Measurements from ENCODE around the gene AMER1. TPM values are rescaled to one million over a fixed set of nuclear protein-coding genes. Genes with fewer than 3 reads are reported as not detected.

The AMER1 gene
- total RNA-seq, 2 donors from 2014 or later, result 3.1 to 5.4 TPM

DNA sequence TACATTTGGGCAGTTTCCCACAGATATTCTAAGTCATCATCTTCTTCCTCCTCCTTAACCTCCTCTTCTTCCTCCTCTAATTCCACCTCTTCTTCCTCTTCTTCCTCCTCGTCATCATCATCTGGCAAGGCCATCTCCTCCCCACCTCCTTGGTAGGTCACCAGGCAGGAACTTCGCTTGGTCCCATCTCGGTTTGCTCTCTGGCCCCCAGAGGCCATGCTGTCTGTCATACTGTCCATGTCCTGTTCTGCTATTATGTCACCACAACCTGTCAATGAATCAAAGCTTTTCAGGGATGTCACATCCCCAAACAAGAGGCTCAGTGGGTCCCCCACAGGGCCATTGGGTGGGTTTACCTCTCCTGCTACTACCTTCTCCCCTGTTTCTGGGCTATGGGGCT is 13.5 kb downstream of the AMER1 start:
- no peaks in the 10 kb centered on the region for H3K36me3 ChIP-seq
- no peaks in the 10 kb centered on the region for H3K4me1 ChIP-seq (replicated peaks)
- DNase-seq (ENCODE audit: low spot score), result no peak
- no peak overlapping the region for H3K27ac ChIP-seq
- TF ChIP-seq POLR2A (IDR thresholded peaks at IDR 0.05) (no peak), POLR2AphosphoS5 (IDR thresholded peaks at IDR 0.05) (no peak)
- TF ChIP-seq, protein P1, sequence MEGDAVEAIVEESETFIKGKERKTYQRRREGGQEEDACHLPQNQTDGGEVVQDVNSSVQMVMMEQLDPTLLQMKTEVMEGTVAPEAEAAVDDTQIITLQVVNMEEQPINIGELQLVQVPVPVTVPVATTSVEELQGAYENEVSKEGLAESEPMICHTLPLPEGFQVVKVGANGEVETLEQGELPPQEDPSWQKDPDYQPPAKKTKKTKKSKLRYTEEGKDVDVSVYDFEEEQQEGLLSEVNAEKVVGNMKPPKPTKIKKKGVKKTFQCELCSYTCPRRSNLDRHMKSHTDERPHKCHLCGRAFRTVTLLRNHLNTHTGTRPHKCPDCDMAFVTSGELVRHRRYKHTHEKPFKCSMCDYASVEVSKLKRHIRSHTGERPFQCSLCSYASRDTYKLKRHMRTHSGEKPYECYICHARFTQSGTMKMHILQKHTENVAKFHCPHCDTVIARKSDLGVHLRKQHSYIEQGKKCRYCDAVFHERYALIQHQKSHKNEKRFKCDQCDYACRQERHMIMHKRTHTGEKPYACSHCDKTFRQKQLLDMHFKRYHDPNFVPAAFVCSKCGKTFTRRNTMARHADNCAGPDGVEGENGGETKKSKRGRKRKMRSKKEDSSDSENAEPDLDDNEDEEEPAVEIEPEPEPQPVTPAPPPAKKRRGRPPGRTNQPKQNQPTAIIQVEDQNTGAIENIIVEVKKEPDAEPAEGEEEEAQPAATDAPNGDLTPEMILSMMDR (IDR thresholded peaks at IDR 0.05), result no peak
- intact Hi-C loops (cut with DNase I), result no loop called here
- 96% methylated on average over 3 of the region's 3 CpGs for WGBS
- H3K9me3 ChIP-seq, result no peaks in the 10 kb centered on the region
- H3K27me3 ChIP-seq (replicated peaks; ENCODE audit: insufficient read depth), result no peaks in the 10 kb centered on the region
- H3K4me3 ChIP-seq, result no peak overlapping the region

DNA sequence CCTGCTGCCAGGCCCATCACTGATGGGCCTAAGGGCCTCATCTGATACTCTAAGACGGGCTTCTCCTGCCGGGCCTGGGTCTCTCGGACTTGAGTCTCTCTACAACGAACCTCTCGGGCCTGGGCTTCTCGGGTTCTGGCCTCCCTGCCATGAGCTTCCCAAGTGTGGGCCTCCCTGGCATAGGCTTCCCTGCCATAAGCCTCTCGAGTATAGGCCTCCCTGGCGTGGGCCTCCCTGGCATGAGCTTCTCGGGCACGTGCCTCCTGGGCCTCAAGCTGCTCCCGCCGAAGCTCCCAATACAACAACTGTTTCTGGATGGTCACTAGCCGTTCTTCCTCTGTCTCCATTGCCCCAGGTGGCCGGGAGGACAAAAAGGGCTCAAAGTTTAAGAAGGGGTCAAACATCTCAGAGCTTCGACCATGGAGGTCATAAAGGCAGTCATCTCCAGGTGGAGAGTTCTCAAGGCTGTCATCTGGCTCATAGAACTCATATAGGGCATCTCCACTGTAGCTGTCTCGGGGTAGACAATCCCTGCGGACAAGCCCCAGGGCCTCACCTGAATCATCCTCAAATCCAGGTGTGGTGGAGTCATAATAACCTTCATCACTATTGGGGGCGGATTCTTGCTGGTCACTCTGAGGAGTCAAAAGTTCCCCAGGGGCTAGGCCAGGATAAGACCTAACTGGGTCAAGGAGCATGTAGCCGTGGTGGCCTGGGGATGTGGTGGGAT is 14.1 kb downstream of the AMER1 start:
- intact Hi-C loops (cut with DNase I), result no loop called here
- Histone ChIP-seq H3K27ac (no peak overlapping the region), H3K36me3 (no peaks in the 10 kb centered on the region), H3K27me3 (replicated peaks; ENCODE audit: insufficient read depth) (no peaks in the 10 kb centered on the region), H3K4me3 (no peak overlapping the region), H3K4me1 (replicated peaks) (no peaks in the 10 kb centered on the region), H3K9me3 (no peaks in the 10 kb centered on the region)
- TF ChIP-seq, protein P1 (IDR thresholded peaks at IDR 0.05), result no peak
- TF ChIP-seq POLR2AphosphoS5 (IDR thresholded peaks at IDR 0.05) (no peak), POLR2A (IDR thresholded peaks at IDR 0.05) (no peak)
- no peak for DNase-seq (ENCODE audit: low spot score)
- 97% methylated on average over 19 of the region's 19 CpGs for WGBS

DNA sequence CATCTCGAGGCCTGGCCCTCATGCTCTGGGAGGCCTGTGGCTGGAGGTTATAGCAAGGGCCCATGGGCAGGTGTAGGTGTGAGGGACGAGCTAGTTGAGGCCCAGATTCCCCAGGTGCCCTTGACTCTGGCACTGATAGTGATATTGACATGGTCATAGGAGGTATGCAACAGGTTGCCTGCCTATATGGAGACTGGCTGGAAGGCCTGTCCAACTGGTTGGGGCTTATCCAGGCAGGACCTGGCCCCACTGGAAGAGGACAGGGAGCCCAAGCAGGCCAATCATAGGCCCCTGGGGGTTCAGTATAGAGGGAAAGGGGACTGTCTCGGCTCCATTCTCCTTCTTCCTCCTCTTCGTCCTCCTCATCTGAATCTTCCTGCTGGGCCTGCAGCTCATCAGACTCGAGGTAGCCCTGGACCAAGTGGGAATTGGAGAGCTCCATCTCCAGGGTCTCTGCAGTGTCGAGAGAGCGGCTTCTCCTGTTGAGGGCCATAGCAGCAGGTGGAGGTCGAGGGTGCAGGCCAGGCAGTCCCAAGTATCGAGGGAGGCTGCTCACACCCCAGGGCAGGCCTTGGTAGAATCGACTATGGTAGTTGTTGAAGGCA is 15.3 kb downstream of the AMER1 start:
- 98% methylated on average over 7 of the region's 10 CpGs for WGBS
- Histone ChIP-seq H3K4me1 (replicated peaks) (no peaks in the 10 kb centered on the region), H3K4me3 (no peak overlapping the region), H3K27ac (no peak overlapping the region), H3K27me3 (replicated peaks; ENCODE audit: insufficient read depth) (no peaks in the 10 kb centered on the region), H3K36me3 (no peaks in the 10 kb centered on the region), H3K9me3 (no peaks in the 10 kb centered on the region)
- DNase-seq (ENCODE audit: low spot score), result no peak
- TF ChIP-seq POLR2AphosphoS5 (IDR thresholded peaks at IDR 0.05) (no peak), POLR2A (IDR thresholded peaks at IDR 0.05) (no peak)
- TF ChIP-seq, protein P1 (IDR thresholded peaks at IDR 0.05), result no peak
- intact Hi-C loops (cut with DNase I), result no loop called here

DNA sequence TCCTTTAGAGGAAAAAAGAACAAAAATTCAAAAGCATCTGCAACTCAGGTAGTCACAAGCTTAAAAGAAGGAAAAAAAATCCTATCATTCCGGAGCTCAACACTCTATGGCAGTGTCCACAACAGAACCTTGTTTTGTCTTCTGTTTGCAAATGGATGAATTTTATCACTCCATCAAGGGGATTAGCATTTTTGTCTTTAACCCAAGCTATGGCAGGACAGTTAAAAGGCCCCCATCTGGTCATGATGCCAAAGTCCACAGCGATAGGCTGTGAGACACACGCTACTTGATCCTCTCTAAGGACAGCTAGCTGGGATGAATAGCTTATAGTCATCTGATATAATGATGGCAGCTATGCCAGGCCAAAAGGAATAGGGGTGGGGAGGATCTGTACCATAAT is 16.6 kb downstream of the AMER1 start:
- H3K9me3 ChIP-seq, result no peaks in the 10 kb centered on the region
- no peak overlapping the region for H3K27ac ChIP-seq
- no peak for DNase-seq (ENCODE audit: low spot score)
- intact Hi-C loops (cut with DNase I), result no loop called here
- H3K36me3 ChIP-seq, result no peaks in the 10 kb centered on the region
- no peaks in the 10 kb centered on the region for H3K27me3 ChIP-seq (replicated peaks; ENCODE audit: insufficient read depth)
- no peak overlapping the region for H3K4me3 ChIP-seq
- TF ChIP-seq POLR2A (IDR thresholded peaks at IDR 0.05) (no peak), POLR2AphosphoS5 (IDR thresholded peaks at IDR 0.05) (no peak)
- TF ChIP-seq, protein P1 (IDR thresholded peaks at IDR 0.05), result no peak
- WGBS, result 65% methylated on average over 3 of the region's 3 CpGs
- no peaks in the 10 kb centered on the region for H3K4me1 ChIP-seq (replicated peaks)

DNA sequence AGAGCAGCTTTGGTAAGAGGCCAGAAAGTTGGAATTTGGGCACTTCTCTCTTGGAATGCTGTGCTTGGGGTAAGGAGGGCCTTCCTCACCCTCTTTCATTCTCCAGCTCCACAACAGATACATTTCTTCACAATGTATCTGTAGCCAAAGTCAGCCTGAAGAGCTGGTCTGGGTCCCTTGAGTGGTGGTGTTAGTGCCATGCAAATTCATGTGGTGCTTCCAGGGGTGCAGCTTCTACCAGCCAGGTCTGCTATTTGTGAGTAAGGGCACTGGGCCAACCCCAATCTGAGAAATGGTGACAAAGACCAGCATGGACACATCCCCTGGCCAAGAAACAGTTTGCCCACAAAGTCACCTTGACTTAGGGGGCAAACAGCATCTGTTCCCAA is 17.8 kb downstream of the AMER1 start:
- no peaks in the 10 kb centered on the region for H3K36me3 ChIP-seq
- no peak overlapping the region for H3K27ac ChIP-seq
- H3K4me1 ChIP-seq (replicated peaks), result no peaks in the 10 kb centered on the region
- no peak overlapping the region for H3K4me3 ChIP-seq
- TF ChIP-seq, protein P1 (IDR thresholded peaks at IDR 0.05), result no peak
- no peak for TF ChIP-seq POLR2AphosphoS5 (IDR thresholded peaks at IDR 0.05)
- TF ChIP-seq POLR2A (IDR thresholded peaks at IDR 0.05), result no peak
- no peaks in the 10 kb centered on the region for H3K27me3 ChIP-seq (replicated peaks; ENCODE audit: insufficient read depth)
- no peak for DNase-seq (ENCODE audit: low spot score)
- intact Hi-C loops (cut with DNase I), result no loop called here
- no peaks in the 10 kb centered on the region for H3K9me3 ChIP-seq

All from prostate gland (tissue), 2 donors.